ENCODE results near the gene NHERF1.

- no peak for TF ChIP-seq TCF4 (CRISPR knock-in tag; IDR thresholded peaks at IDR 0.05; ENCODE audit: borderline replicate concordance)
- no peak for TF ChIP-seq PATZ1 (CRISPR knock-in tag; IDR thresholded peaks at IDR 0.05; ENCODE audit: borderline replicate concordance)
- no peak for TF ChIP-seq POU6F1 (CRISPR knock-in tag; IDR thresholded peaks at IDR 0.05; ENCODE audit: borderline replicate concordance, low read depth)
- no peak for TF ChIP-seq ZNF565 (CRISPR knock-in tag; conservative IDR thresholded peaks at IDR 0.05; ENCODE audit: low read depth)
- TF ChIP-seq RARB (CRISPR knock-in tag; IDR thresholded peaks at IDR 0.05): no peak
- TF ChIP-seq SNAI2 (CRISPR knock-in tag; IDR thresholded peaks at IDR 0.05): no peak
- TF ChIP-seq GLIS3 (CRISPR knock-in tag; IDR thresholded peaks at IDR 0.05): no peak
These were observed 1.6 kb downstream of the NHERF1 start for GRCh38 chr17:74750039-74750326.

All from SK-N-SH treated with all-trans-retinoic acid at 6 μM for 48 hours (cell line).